ENCODE results near the gene RC3H2.

- TF ChIP-seq CTCF (IDR thresholded peaks at IDR 0.05), result no peak
- no peak for TF ChIP-seq POLR2A (IDR thresholded peaks at IDR 0.05)
Measured at GRCh38 chr9:122822938-122823337, 82.2 kb downstream of the RC3H2 start.

Data from adrenal gland (tissue), 5 donors.